GM18505 (cell line): ENCODE results near the gene A3GALT2.

Source experiments
- ATAC-seq: cut with Tn5 transposase; IDR thresholded peaks from one replicate; pipeline ENCODE4 v1.9.1; 2021; ENCODE audit not compliant: unreplicated experiment
- POLR2A ChIP-seq: IDR thresholded peaks from 4 replicates; pipeline ENCODE4 v1.6.1; 2011; ENCODE audit warnings: borderline replicate concordance; ENCODE audit not compliant: insufficient read depth, insufficient read length; ENCODE audit errors: extremely low read depth

Gene A3GALT2

DNA sequence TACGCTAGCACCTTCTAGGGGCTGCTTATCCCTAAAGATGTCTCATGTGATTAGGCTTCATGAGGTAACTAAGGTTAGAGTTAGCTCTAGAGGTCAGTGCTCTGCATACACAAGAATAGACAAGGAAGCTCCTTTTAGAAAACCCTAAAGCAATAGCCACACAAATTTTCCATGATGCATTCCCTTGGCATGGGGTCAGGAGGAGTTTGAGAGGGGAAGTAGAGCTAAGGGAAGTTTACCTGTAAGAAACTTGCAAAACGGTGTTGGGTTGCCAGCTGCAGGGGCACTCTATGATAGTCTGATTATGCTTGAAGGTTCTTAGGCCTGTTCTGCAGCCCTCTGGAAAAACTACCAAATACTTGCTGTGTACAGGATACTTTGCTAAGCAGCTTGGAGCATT, 39.0 kb upstream of the A3GALT2 start:
- no peak for TF ChIP-seq POLR2A
- no peak for ATAC-seq

- ATAC-seq: no peak
Measured at GRCh38 chr1:33358795-33359503, 38.1 kb upstream of the A3GALT2 start.

DNA sequence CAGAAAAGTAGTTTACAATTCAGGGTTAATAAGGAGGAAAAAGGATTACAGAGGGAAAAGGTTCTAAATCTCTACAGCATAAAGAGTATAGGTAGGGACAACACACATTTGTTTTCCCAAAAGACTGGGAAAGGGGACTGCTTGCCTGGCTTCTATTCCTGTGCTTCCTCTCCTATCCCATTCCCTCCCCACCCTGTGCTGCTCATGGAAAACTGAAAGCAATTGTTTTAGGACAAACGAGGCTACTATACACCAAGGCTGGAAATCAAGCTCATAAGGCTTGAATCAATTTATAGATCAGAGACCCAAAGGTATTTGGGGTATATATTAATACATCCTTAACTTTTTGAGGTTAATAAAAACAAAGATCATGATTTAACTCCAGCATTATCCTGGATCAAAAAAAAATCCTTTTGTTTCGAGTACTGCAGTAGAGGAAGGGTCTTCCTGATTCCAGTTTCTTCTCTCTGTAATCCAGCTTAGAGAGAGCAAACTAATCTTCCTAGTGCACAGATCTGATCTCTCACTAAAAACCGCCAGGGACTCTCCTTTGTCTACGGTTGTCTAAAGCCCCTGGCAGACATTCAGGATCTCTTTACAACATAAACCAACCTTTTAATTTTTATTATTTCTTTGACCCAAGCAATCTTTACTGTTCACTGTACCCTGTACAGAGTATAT, 37.4 kb upstream of the A3GALT2 start:
- no peak for TF ChIP-seq POLR2A
- no peak for ATAC-seq

More at GRCh38 chr1:33358795-33359503, 38.1 kb upstream of the A3GALT2 start:
- no peak for TF ChIP-seq POLR2A

DNA sequence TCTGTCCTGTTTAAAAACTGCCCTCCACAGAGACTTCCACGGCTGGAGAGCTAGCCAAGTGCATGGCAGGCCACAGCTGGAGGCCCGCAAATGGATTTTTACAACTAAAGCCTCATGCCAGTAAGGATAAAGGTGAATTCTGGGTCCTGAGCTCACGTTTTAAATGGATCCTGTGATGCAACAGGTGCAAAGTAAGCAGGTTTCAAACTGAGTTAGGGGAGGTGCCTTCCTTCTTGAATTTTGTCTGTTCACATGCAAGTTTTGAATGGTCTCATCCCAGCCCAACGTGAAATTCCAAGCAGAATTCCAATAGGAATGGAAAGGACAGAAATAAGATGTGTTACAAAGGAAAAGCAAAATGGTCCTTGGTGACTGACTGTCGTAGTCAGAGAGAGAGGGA, 36.2 kb upstream of the A3GALT2 start:
- no peak for TF ChIP-seq POLR2A
- ATAC-seq: no peak

GRCh38 chr1:33354707-33355316, 33.9 kb upstream of the A3GALT2 start:
- TF ChIP-seq POLR2A: no peak
- ATAC-seq: no peak

- no peak for ATAC-seq
- TF ChIP-seq POLR2A: no peak
Measured at GRCh38 chr1:33353531-33353930, 32.6 kb upstream of the A3GALT2 start.

GRCh38 chr1:33351281-33351660, 30.4 kb upstream of the A3GALT2 start:
- ATAC-seq: no peak
- TF ChIP-seq POLR2A: no peak

GRCh38 chr1:33350611-33351280, 29.8 kb upstream of the A3GALT2 start:
- ATAC-seq: no peak
- no peak for TF ChIP-seq POLR2A

DNA sequence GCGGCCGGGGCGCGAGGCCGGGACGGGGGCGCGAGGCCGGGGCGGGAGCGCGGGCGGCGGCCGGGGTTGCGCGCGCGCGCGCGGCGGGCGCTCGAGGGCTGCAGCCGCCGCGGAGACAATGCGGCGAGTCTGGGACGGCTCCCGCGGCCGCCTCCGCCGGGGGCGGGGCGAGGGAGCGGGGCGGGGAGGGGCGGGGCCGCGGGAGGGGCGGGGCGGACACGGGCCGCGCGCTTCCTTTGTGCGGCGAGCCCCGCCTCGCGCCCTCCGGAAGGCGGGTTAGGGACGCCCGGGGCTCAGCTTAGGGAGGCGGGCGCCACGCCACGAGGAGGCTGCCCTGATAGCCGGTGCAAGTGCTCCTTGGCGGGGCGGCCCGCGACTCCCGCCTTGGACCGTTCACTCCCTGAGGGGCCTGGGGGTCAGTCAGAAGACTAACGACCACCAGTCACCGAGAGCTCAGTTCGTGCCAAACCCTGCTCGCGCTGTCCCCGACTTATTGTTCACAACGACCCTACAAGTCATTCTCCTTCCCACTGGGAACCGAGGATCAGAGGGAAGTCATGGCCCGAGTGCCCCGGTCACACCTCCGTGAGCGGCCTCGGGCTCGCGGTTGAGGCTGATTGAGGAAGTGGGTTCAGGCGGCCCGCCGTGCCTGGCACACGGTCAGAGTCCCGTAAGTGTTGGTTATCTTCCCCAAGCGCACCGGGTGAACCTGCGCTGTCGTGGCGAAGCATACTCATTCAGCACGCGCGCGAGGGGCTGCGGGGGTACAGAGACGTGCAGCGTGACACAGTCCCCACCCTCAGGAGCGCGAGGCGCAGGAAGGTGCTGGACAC, 29.1 kb upstream of the A3GALT2 start:
- TF ChIP-seq POLR2A: peak; percentile 90
- peak; percentile 74 for ATAC-seq

DNA sequence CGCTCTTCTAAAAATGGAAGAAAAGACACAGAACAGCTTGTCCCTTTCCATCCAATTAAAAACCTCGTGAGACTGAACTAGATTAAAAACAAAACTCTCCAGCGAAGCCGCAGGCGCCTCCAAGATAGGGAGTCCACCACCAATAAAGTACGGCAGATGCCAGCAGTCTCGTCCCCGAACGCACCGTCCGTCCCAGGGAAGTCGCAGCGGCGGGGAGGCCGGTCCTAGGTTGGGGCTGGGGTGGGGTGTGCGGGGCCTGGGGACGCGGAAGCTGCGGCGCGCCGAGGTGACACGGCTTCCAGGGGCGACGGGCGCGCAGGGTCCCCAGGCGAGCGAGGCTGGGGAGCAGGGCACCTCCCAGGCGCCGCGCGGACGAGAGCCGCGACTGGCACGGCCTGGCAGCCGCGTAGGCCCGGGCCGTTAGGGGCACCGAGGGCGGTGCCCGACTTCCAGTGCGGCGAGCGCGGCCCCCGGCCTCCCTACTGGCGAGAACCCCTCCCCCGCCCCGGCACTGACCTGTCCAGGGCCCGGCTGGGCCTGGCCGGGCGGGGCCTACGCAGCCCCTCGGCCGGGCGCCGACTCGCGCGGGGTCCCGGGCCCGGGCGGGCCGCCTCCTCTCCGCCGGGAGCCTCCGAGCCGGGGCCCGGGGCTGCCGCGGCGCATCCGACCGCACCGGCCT, 28.3 kb upstream of the A3GALT2 start:
- TF ChIP-seq POLR2A: no peak
- peak; percentile 37 for ATAC-seq

DNA sequence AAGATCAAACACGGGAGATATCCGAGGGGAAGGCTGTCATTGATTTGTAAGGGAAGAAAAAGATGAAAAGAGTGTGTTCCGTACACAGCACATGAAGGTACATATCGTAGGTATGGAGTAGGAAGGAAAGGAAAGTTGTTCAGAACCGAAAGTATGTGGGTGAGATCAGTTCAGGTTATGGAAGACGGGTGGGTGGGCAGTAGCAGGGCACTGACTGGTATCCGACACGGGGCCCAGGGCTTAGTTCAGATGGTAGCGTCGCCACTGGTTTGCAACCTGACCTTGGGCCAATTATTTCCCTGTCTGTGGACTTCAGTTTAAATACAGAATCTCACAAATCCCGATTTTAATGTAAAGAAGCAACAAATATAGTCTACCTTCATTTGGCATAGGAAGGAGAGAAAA, 27.8 kb upstream of the A3GALT2 start:
- no peak for ATAC-seq
- no peak for TF ChIP-seq POLR2A

DNA sequence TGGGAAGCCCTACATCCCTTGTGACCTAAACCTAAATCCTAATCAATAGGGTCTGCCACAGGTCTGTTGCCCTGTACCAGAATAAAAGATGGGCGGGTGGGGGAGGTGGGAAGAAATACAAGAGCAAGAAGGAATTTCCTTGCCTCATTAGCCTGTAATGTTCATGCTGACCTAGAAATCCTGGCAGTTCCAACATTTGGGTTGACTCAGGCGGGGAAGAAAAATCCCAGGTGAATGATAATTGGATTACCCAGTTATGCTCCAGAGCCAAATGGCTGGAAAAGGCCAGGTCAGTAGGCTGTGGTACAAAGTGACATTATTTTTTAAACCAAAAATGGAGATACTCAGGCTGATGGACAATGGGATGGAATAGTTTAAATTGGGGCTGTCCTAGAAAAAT, 27.3 kb upstream of the A3GALT2 start:
- no peak for TF ChIP-seq POLR2A
- no peak for ATAC-seq
